Measurements from ENCODE around the gene ARHGAP24. TPM values are rescaled to one million over a fixed set of nuclear protein-coding genes. Genes with fewer than 3 reads are reported as not detected.
"Not testable (repeated sequence)": the region's sequence is repeated elsewhere in the genome, so short reads cannot be mapped to it uniquely, and the experiment has no call there.

The ARHGAP24 gene
- total RNA-seq, 4 donors from 2014 or later: 17.8 to 65.2 (median 27.2) TPM

DNA sequence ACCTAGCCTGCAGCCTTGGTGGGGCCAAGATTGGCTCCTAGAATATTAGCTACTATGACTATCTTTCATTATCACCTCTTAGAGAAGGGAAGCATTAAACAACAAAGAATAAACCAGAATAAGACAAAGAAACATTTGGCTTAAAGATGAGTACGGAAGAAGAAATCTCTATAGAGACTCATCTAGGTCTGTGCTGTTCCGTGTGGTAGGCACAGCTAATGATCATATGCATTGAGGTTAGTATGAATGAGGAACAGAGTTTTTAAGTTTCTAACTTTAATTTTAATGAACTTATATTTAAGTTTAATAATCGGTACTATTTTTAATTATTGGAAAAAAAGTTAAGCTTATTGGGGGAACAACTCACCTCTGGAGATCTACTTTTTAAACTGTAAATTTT is 24.6 kb downstream of the ARHGAP24 start:
- WGBS: 91% methylated on average over 3 of the region's 3 CpGs
- Histone ChIP-seq H3K4me1 (peaks cover 39% of the 10 kb centered on the region), H3K27me3 (no peaks in the 10 kb centered on the region), H3K27ac (no peak overlapping the region), H3K9me3 (no peaks in the 10 kb centered on the region), H3K4me3 (no peak overlapping the region), H3K36me3 (no peaks in the 10 kb centered on the region)
- TF ChIP-seq POLR2A (IDR thresholded peaks at IDR 0.05) (no peak), POLR2AphosphoS5 (IDR thresholded peaks at IDR 0.05) (no peak), CTCF (IDR thresholded peaks at IDR 0.05) (no peak), EP300 (IDR thresholded peaks at IDR 0.05) (no peak)
- no peak for DNase-seq (ENCODE audit: low spot score in 2 of 2)

DNA sequence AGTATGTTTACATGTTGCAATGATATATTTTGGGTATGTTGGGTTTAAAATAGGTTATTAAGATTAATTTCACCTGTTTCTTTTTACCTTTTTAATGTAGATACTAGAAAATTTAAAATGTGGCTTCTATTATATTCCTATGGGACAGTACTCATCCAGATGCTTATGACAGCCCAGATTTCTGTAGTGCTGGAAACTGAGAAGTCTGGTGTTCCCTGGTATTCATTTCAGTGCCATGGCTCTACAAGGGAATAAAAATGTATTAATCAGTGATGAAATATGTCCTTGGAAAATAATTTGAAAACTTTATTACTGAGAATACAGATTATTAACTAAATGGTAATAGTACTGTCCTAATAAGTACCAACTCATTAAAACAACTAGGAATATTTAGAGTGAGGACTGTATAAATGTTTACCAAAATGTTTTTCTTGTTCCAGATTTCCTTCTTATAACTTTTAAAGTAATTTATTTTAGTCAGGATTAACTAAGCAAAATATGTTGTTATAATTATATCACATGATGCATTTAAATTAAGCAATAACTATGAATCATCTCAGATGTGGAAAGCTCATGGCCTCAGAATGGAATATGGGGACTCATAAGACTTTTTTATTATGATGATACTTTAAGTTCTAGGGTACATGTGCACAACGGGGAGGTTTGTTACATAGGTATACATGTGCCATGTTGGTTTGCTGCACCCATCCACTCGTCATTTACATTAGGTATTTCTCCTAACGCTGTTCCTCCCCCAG is 25.3 kb downstream of the ARHGAP24 start:
- 92% methylated on average over 3 of the region's 3 CpGs for WGBS
- no peak for DNase-seq (ENCODE audit: low spot score in 2 of 2)

GRCh38 chr4:85501145-85501544 is 26.2 kb downstream of the ARHGAP24 start:
- H3K9me3 ChIP-seq; DNase-seq (ENCODE audit: low spot score in 2 of 2); H3K27me3 ChIP-seq; H3K27ac ChIP-seq; H3K4me3 ChIP-seq; H3K36me3 ChIP-seq: not testable (repeated sequence)
- H3K4me1 ChIP-seq: peaks cover 34% of the 10 kb centered on the region

More for the DNA sequence above, 25.3 kb downstream of the ARHGAP24 start:
- no peaks in the 10 kb centered on the region for H3K9me3 ChIP-seq
- peaks cover 39% of the 10 kb centered on the region for H3K4me1 ChIP-seq
- no peak overlapping the region for H3K4me3 ChIP-seq
- H3K36me3 ChIP-seq: no peaks in the 10 kb centered on the region
- no peak for TF ChIP-seq CTCF (IDR thresholded peaks at IDR 0.05)
- no peaks in the 10 kb centered on the region for H3K27me3 ChIP-seq
- H3K27ac ChIP-seq: no peak overlapping the region

DNA sequence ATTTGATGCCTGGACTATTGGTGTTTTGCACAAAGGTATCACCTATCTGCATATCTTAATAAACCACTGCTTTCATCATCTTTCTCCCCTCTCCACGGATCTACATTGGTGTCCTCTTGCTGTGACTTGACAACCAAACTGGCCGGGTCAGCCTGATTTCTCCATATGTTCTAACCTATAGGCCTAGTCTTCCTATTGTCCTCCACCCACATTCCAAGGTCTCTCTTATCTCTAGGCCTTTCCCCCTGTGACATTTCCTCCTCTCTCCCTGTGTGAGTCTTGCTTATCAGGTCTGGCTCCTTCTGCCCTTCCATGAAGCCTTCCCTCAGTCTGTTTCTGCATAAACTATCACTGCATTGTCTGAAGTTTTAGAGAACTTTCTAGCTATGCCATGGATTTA is 33.7 kb downstream of the ARHGAP24 start:
- H3K4me1 ChIP-seq: peaks cover 15% of the 10 kb centered on the region
- 86% methylated on average over 2 of the region's 2 CpGs for WGBS
- H3K4me3 ChIP-seq: no peak overlapping the region
- no peak overlapping the region for H3K27ac ChIP-seq
- no peaks in the 10 kb centered on the region for H3K27me3 ChIP-seq
- no peak for TF ChIP-seq POLR2AphosphoS5 (IDR thresholded peaks at IDR 0.05)
- TF ChIP-seq POLR2A (IDR thresholded peaks at IDR 0.05): no peak
- no peak for TF ChIP-seq EP300 (IDR thresholded peaks at IDR 0.05)
- no peaks in the 10 kb centered on the region for H3K36me3 ChIP-seq
- H3K9me3 ChIP-seq: no peaks in the 10 kb centered on the region
- no peak for DNase-seq (ENCODE audit: low spot score in 2 of 2)

GRCh38 chr4:85509882-85510631 is 35.1 kb downstream of the ARHGAP24 start:
- no peak overlapping the region for H3K27ac ChIP-seq
- H3K4me3 ChIP-seq: no peak overlapping the region
- 74% methylated on average over 5 of the region's 5 CpGs for WGBS
- no peak for DNase-seq (ENCODE audit: low spot score in 2 of 2)
- no peaks in the 10 kb centered on the region for H3K9me3 ChIP-seq
- TF ChIP-seq CTCF (IDR thresholded peaks at IDR 0.05) (no peak), EP300 (IDR thresholded peaks at IDR 0.05) (no peak), POLR2AphosphoS5 (IDR thresholded peaks at IDR 0.05) (no peak), POLR2A (IDR thresholded peaks at IDR 0.05) (no peak)
- H3K4me1 ChIP-seq: peaks cover 19% of the 10 kb centered on the region
- H3K27me3 ChIP-seq: no peaks in the 10 kb centered on the region
- H3K36me3 ChIP-seq: no peaks in the 10 kb centered on the region

DNA sequence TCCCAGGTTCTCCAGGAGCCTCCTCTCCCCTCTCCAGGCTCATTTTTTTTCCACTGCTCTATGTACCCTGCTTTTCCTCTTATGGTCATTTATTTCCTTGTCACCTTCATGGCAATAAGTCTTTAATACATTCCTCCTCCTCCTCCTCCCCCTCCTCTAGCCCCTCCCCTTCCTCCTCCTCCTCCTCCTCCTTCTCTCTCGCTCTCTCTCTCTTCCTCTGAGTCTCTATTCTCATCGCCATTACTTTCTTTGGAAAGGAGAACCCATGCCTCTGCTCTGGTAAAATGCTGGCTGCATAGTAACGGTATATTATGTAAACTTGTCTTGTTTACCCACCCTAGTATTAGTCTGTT is 35.7 kb downstream of the ARHGAP24 start:
- no peaks in the 10 kb centered on the region for H3K9me3 ChIP-seq
- H3K4me3 ChIP-seq: no peak overlapping the region
- DNase-seq (ENCODE audit: low spot score in 2 of 2): no peak
- WGBS: 81% methylated on average over 3 of the region's 3 CpGs
- no peak for TF ChIP-seq CTCF (IDR thresholded peaks at IDR 0.05)
- TF ChIP-seq EP300 (IDR thresholded peaks at IDR 0.05): no peak
- TF ChIP-seq POLR2AphosphoS5 (IDR thresholded peaks at IDR 0.05): no peak
- no peak for TF ChIP-seq POLR2A (IDR thresholded peaks at IDR 0.05)
- H3K4me1 ChIP-seq: peaks cover 20% of the 10 kb centered on the region
- H3K27ac ChIP-seq: no peak overlapping the region
- no peaks in the 10 kb centered on the region for H3K36me3 ChIP-seq
- H3K27me3 ChIP-seq: no peaks in the 10 kb centered on the region
